Activated CD8-positive, alpha-beta memory T cell treated with anti-CD3 and anti-CD28 coated beads, Interleukin-2, amount 10 ng/mL, durations not matched to agents 7 days and 5 days (primary cell): Measurements from ENCODE around the gene NHLRC1. TPM values are rescaled to one million over a fixed set of nuclear protein-coding genes. Genes with fewer than 3 reads are reported as not detected.
A peak's percentile ranks its signal among the peaks of the same experiment; 100 is the strongest.

ENCODE experiments used
- ATAC-seq: fragments of 150-1000 bp; cut with Tn5 transposase; one replicate; pipeline ENCODE4 v1.10.0; 2021; ENCODE audit warnings: moderate library complexity
- CTCF ChIA-PET: fragments of 350-600 bp; sonication (Branson Sonifier 250); formaldehyde crosslinking; loops from one replicate; lab custom pipeline; 2021; ENCODE audit warnings: antibody characterized with exemption; lab: Charles Lee
- DNase-seq: peaks from one replicate; pipeline ENCODE4 v3.0.0-alpha.2; 2020
- H3K27ac Mint-ChIP-seq: one replicate; pipeline ENCODE4 v1.8.0; 2021; ENCODE audit warnings: mild to moderate bottlenecking, mixed read lengths
- H3K27me3 Mint-ChIP-seq: one replicate; pipeline ENCODE4 v1.8.0; 2021; ENCODE audit warnings: mixed read lengths
- H3K36me3 Mint-ChIP-seq: one replicate; pipeline ENCODE4 v1.8.0; 2021; ENCODE audit warnings: mild to moderate bottlenecking, mixed read lengths
- H3K4me1 Mint-ChIP-seq: one replicate; pipeline ENCODE4 v1.8.0; 2021; ENCODE audit warnings: mixed read lengths
- H3K4me3 Mint-ChIP-seq: one replicate; pipeline ENCODE4 v1.8.0; 2021; ENCODE audit warnings: mild to moderate bottlenecking, moderate library complexity, mixed read lengths
- H3K9me3 Mint-ChIP-seq: one replicate; pipeline ENCODE4 v1.8.0; 2022; ENCODE audit warnings: low read depth, mixed read lengths
- total RNA-seq, 2 experiments: library from RNA; stranded (reverse); gene quantifications; one replicate each; pipeline ENCODE4 v1.2.3, GENCODE V29; 2021

NHLRC1 gene
- under 1 TPM in 1 of 2 experiments, not detected in 1; 0.30 TPM for total RNA-seq

DNA sequence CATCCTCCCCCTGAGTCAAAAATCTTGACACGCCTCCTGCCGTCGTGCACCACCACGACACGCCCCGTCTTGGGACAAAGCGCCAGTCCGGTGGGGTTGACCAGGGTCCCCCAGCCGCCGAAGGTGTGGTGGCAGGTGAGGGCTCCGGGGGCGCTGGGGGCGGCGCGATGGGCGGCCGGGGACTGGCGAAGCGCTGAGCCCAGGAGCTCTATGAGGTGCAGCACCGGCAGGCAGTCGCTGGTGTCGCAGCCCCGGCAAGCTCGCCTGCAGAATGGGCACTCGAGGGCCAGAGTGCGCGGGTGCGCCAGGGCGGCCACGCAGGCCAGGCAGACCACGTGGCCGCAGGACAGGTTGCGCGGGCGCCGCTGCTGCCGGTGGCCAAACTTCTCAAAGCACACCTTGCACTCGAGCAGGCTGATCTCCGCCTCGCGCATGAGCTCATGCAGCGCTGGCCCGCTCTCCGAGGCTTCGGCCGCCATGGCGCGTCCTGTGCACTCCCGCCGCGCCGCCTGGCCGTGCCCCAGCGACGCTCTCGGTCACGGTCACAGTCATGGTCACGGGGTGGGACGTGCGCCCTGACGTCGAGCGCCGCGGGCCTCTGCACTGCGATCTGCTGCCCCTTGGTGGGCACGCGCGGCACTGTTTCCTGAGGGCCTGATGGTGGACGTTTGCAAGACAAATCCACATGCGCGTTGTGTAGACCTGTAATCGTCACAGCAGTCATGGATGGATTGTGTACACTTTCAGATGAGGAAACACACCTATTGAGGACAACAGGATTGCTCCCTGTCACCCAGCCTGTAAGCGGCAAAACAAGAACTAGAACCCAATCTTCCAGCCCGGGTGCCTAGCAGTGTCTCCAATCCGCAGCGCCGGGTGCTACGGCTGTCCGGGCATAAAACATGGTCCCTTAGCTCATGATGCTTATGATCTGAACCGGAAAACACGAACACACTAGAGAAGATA lies at the start of gene NHLRC1:
TSS of gene NHLRC1 (minus strand) at position 550 of the 966 bp plus-strand sequence. CDS start at position 479, 71 bp downstream.
- no peaks in the 10 kb centered on the region for H3K36me3 Mint-ChIP-seq
- H3K27me3 Mint-ChIP-seq = peaks cover 67% of the 10 kb centered on the region
- peak within 1 kb of the TSS; percentile 64 for H3K4me3 Mint-ChIP-seq
- peaks cover 11% of the 10 kb centered on the region for H3K4me1 Mint-ChIP-seq
- peak; percentile 83 for DNase-seq
- no peaks in the 10 kb centered on the region for H3K9me3 Mint-ChIP-seq
- no peak within 1 kb of the TSS for H3K27ac Mint-ChIP-seq
- CTCF ChIA-PET = interaction anchor here (0.6 to 1.5 kb wide), 4 partner anchors 8 to 381 kb away, joined by 3 to 4 read pairs (median 4); no protein-coding TSS in a partner anchor
- ATAC-seq = peak; percentile 98

DNA sequence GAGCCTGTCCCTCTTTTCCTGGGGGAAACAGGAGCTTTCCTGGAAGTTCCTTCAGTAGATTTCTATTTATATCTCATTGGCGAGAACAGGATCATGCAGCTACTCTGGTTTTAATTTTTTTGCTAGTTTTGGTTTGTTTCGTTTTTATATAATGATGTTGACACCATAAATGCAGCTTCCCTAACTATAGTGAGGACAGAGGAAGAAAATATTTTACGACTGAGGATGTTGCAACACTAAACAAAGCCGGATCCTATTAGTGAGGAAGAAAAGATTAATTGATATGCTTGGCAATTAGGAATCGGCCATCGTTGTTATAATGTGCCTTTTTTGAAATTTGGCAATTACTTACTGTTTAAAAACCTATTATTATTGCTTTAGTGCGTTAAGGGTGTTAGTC lies 49.4 kb upstream of the NHLRC1 start:
- Mint-ChIP-seq H3K27ac (no peak overlapping the region), H3K4me1 (no peaks in the 10 kb centered on the region)

DNA sequence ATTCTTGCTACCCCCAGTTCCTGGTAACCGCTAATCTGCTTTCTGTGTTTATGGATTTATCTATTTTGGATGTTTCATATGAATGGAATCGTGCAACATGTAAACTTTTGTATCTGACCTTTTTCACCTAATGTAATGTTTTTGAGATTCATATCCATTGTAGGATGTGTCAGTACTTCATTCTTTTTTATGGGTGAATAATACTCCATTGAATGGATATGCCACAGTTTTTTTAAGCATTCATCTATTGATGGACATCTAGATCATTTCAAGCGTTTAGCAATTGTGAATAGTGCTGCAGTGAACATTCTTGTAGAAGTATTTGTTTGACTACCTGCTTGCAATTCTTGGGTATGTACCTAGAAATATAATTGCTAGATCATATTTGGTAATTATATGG lies 45.8 kb upstream of the NHLRC1 start:
- DNase-seq (no peak), ATAC-seq (no peak)
- H3K27ac Mint-ChIP-seq = no peak overlapping the region
- no peaks in the 10 kb centered on the region for H3K4me1 Mint-ChIP-seq
- peaks cover 3% of the 10 kb centered on the region for H3K9me3 Mint-ChIP-seq
- H3K4me3 Mint-ChIP-seq = no peak overlapping the region
- CTCF ChIA-PET = no interaction called here
- no peaks in the 10 kb centered on the region for H3K27me3 Mint-ChIP-seq
- peaks cover 16% of the 10 kb centered on the region for H3K36me3 Mint-ChIP-seq

More for the DNA sequence above, 49.4 kb upstream of the NHLRC1 start:
- H3K9me3 Mint-ChIP-seq = peaks cover 3% of the 10 kb centered on the region
- peaks cover 31% of the 10 kb centered on the region for H3K36me3 Mint-ChIP-seq
- ATAC-seq (no peak), DNase-seq (no peak)
- H3K4me3 Mint-ChIP-seq = no peak overlapping the region
- H3K27me3 Mint-ChIP-seq = no peaks in the 10 kb centered on the region
- CTCF ChIA-PET = no interaction called here

DNA sequence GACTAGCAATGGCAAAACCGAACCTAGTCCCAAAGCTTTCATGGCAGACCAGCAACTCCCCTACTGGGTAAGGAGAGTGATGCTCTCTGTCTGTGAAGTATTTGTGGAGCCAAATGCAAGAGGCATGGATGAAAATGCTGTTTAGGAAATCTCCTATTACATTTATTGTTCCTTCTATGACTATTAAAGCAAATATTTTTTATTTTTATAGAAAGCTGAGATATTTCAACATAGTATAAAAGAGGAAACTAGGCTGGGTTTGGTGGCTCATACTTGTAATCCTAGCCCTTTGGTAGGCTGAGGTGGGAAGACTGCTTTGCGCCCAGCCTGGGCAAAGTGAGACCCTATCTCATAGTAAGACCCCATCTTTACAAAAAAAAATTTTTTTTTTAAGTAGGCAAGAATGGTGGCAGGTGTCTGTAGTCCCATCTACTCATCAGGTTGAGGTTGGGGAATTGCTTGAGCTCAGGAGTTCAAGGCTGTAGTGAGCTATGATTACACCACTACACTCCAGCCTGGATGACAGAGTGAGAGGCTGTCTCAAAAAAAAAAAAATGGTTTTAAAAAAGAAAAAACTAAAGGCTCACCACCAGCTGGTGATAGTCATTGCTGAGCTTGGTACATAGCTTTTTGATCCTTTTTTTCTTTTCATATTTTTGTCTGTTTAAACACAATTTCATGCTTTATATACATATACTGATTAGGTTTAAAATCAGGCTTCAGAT lies 44.0 kb upstream of the NHLRC1 start:
- no peaks in the 10 kb centered on the region for H3K27me3 Mint-ChIP-seq
- H3K36me3 Mint-ChIP-seq = peaks cover 25% of the 10 kb centered on the region
- DNase-seq (no peak), ATAC-seq (no peak)
- CTCF ChIA-PET = interaction anchor here (0.6 kb wide), 1 partner anchor 333 kb away, joined by 4 read pairs; no protein-coding TSS in a partner anchor
- no peak overlapping the region for H3K4me3 Mint-ChIP-seq
- H3K4me1 Mint-ChIP-seq = peaks cover 2% of the 10 kb centered on the region
- peaks cover 3% of the 10 kb centered on the region for H3K9me3 Mint-ChIP-seq
- H3K27ac Mint-ChIP-seq = no peak overlapping the region

DNA sequence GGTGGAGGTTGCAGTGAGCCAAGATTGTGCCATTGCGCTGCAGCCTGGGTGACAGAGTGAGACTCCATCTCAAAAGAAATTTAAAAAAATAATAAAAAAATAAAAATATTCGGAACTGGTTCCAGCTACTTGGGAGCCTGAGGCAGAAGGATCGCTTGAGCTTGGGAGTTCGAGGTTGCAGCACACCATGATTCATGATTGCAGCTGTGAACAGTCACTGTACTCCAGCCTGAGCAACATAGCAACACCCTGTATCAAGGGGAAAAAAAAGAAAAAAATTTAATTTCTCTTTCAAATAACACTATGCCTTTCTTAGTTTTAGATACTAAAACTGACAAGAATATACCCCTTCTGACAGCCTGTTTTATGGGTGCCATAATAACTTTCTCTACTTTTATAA lies 43.3 kb upstream of the NHLRC1 start:
- peaks cover 27% of the 10 kb centered on the region for H3K36me3 Mint-ChIP-seq

DNA sequence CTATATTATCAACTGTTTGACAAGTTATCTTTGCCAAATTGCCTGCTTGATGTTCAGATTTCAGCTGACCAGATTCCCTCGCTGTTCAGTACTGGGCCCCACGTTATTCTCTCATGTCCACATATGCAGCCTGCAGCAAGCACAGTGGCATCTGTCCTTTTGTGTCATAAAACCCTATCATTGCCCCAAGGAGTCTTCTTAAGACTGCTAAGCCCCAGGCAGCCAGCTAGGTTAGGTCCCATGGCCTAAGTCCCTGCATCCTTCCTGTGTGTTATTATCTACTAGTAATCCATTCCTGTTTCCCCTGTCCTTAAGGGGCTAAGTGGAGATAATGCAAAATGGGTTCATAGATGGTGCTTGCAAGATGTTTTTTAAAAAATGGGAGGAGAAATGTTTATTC lies 39.9 kb upstream of the NHLRC1 start:
- CTCF ChIA-PET = no interaction called here
- Mint-ChIP-seq H3K27ac (no peak overlapping the region), H3K36me3 (peaks cover 21% of the 10 kb centered on the region), H3K9me3 (no peaks in the 10 kb centered on the region), H3K4me3 (no peak overlapping the region), H3K4me1 (peaks cover 13% of the 10 kb centered on the region), H3K27me3 (no peaks in the 10 kb centered on the region)
- DNase-seq = no peak
- no peak for ATAC-seq

More for the DNA sequence above, 43.3 kb upstream of the NHLRC1 start:
- DNase-seq (no peak), ATAC-seq (no peak)
- H3K27me3 Mint-ChIP-seq = no peaks in the 10 kb centered on the region
- peaks cover 9% of the 10 kb centered on the region for H3K4me1 Mint-ChIP-seq
- H3K9me3 Mint-ChIP-seq = peaks cover 3% of the 10 kb centered on the region
- no peak overlapping the region for H3K4me3 Mint-ChIP-seq
- no peak overlapping the region for H3K27ac Mint-ChIP-seq
- CTCF ChIA-PET = interaction anchor here (0.6 kb wide), 1 partner anchor 333 kb away, joined by 4 read pairs; no protein-coding TSS in a partner anchor

DNA sequence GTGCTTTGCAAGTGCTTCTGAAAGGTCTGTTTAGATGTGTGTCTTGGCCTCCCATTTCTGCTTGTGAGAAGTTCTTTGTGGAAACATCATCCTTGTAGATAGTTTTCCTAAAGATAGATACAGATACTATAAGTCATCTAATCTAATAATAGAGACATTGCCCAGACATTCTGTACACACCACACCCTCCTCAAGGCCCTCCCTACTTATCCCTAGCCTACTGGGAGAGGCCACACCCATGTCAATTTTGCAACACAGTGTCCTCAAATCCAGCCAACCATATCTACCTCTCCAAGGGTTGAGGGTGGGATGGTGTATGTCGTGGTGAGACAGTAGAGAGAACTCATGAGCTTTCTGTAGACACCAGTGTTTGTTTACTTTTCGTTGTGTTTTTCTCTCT lies 39.0 kb upstream of the NHLRC1 start:
- peaks cover 21% of the 10 kb centered on the region for H3K36me3 Mint-ChIP-seq
- H3K4me1 Mint-ChIP-seq = peaks cover 13% of the 10 kb centered on the region
- DNase-seq (no peak), ATAC-seq (no peak)
- no peak overlapping the region for H3K4me3 Mint-ChIP-seq
- CTCF ChIA-PET = no interaction called here
- no peaks in the 10 kb centered on the region for H3K27me3 Mint-ChIP-seq
- H3K27ac Mint-ChIP-seq = no peak overlapping the region
- H3K9me3 Mint-ChIP-seq = no peaks in the 10 kb centered on the region

DNA sequence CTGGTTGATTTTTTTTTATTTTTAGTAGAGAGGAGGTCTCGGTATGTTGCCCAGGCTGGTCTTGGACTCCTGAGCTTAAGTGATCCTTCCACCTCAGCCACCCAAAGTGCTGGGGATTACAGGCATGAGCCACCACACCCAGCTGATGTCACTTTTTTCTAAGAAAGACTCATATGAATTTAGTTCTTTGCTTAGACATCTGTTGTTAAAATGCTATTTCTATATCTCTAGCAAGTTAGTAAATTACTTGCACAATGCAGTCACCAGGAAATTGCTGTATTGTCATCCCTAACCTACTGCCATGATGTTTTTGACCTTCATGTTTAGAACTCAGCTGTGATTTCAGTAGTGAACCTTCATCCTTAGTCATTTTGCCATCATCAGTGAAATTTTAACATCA lies 38.4 kb upstream of the NHLRC1 start:
- ATAC-seq (no peak), DNase-seq (no peak)
- Mint-ChIP-seq H3K4me3 (no peak overlapping the region), H3K4me1 (peaks cover 18% of the 10 kb centered on the region), H3K9me3 (no peaks in the 10 kb centered on the region), H3K36me3 (peaks cover 21% of the 10 kb centered on the region), H3K27ac (no peak overlapping the region), H3K27me3 (no peaks in the 10 kb centered on the region)
- CTCF ChIA-PET = no interaction called here

DNA sequence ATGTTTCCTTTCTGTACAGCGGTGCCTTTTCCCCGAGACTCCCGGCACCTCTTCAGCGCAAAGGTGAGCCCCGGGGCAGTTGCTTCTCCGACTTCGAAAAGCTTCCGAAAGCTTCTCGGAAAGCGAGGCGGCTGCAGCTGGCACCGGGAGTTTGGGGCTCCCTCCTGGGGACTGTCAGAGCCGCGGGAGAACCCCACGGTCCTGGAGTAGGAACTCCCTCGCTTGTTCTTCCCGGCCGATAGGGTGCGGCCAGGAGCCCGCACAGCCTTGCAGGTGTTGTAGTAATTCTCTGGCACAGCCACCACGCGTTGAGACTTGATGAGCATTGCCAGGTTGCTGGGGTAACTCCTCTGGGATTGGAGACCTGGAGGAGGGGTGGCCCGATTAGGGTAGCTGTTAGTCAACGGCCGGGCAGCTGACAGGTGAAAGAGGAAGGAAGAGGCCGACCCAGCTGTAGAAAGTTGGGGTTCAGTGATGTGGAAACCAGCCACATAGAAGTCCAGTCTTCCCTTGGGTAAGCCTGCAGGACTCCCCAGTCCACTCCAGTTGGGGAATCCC lies 33.5 kb upstream of the NHLRC1 start:
- CTCF ChIA-PET = no interaction called here
- ATAC-seq (peak; percentile 2), DNase-seq (peak; percentile 63)
- Mint-ChIP-seq H3K27ac (peak overlapping the region; percentile 72), H3K9me3 (no peaks in the 10 kb centered on the region), H3K36me3 (peaks cover 10% of the 10 kb centered on the region), H3K4me1 (peaks cover 35% of the 10 kb centered on the region), H3K27me3 (no peaks in the 10 kb centered on the region), H3K4me3 (peak overlapping the region; percentile 93)

DNA sequence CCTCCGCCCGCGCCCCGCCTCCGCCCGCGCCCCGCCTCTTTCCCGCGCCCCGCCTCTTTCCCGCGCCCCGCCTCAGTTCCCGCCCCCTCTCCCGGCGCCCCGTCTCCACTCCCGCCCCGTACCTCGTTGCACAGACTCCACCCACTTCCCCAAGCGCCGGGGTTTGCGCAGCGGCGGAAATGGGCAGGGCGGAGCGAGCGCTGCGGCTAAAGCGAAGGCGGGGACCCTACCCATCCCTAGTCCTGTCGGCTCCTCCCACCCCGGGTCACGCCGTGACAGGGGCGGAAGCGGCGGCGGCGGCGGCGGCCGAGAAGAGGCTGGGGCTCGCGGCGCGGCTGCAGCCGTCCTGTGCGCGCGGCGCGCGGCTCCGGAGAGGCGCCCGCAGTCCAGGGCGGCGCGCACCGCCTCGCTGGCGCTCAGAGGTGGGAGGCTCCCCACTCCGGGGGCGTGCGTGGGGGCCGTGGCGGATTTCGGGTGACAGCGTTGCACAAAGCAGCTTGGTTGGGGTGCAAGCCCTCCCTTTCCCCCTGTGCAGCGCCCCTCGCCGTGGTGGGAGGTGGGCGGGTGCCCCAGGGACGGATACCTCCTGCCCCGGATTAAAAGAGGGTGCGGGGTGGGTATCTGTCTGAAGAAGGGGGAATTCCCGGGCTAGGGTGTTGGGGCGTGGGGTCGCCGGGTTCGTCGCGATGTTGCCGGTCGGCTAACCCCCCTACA lies 32.8 kb upstream of the NHLRC1 start, which contains the start of gene KDM1B:
TSS of gene KDM1B (plus strand) at position 273 of the 714 bp plus-strand sequence. CDS start 4,474 bp downstream, outside the sequence.
- Mint-ChIP-seq H3K4me1 (peaks cover 32% of the 10 kb centered on the region), H3K9me3 (no peaks in the 10 kb centered on the region), H3K36me3 (peaks cover 10% of the 10 kb centered on the region), H3K4me3 (peak within 1 kb of the TSS; percentile 93), H3K27ac (peak within 1 kb of the TSS; percentile 93), H3K27me3 (no peaks in the 10 kb centered on the region)
- DNase-seq (peak; percentile 99), ATAC-seq (peak; percentile 95)
- CTCF ChIA-PET = interaction anchor here (0.8 kb wide), 1 partner anchor 165 kb away, joined by 4 read pairs; no protein-coding TSS in a partner anchor

DNA sequence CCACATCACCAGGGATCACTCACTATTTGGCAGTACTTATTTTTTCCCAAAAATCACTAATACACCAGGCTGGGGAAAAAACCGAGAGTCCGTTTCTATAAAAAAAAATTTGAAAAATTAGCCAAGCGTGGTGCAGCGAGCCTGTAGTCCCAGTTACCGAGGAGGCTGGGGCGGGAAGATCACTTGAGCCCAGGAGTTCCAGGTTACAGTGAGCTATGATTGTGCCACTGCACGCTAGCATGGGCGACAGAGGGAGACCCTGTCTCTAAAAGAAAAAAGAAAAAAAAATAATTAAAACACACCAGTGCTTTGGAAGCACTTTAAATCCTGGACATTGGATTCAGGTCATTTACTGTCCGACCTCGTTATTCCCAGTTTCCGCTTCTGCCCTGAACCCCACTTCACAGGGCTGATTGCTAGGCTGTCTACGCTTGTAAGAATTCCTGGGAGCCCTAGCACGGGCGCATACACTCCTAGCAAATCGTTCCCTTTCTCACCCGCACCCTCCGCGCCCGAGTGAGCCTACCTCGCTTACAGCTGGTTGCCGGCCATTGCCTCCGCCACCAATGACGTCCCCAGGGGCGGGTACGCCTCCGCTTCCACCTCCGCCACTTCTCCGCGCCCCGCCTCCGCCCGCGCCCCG lies 32.2 kb upstream of the NHLRC1 start, which contains the start of gene TPMT:
TSS of gene TPMT (minus strand) at position 571 of the 643 bp plus-strand sequence. CDS start 5,950 bp downstream, outside the sequence.
- Mint-ChIP-seq H3K9me3 (no peaks in the 10 kb centered on the region), H3K36me3 (peaks cover 6% of the 10 kb centered on the region), H3K27ac (peak within 1 kb of the TSS; percentile 93), H3K4me1 (peaks cover 29% of the 10 kb centered on the region), H3K27me3 (no peaks in the 10 kb centered on the region), H3K4me3 (peak within 1 kb of the TSS; percentile 93)
- peak; percentile 79 for ATAC-seq
- DNase-seq = peak; percentile 42
- CTCF ChIA-PET = interaction anchor here (0.8 kb wide), 1 partner anchor 164 kb away, joined by 4 read pairs; no protein-coding TSS in a partner anchor

DNA sequence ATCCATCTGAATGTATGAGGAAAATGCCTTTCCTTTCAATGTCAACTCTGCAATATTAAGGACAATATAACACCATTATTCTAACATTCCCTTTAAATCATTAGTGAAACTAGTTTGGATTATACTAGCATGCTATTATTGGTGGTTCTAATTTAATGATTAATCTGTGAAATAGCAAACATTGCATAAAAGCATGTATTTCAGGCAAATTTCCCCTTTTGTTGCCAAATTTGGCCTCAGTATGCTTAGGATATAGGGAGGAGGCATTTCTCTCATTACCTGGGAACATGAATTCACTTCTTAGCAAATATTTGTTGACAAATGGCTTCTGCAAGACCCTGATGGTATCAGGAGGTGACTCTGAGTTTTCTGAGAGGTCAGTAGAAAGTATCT lies 30.8 kb upstream of the NHLRC1 start:
- no peaks in the 10 kb centered on the region for H3K27me3 Mint-ChIP-seq

More for the DNA sequence above, 30.8 kb upstream of the NHLRC1 start:
- CTCF ChIA-PET = no interaction called here
- Mint-ChIP-seq H3K4me1 (peaks cover 29% of the 10 kb centered on the region), H3K27ac (peak overlapping the region; percentile 58), H3K9me3 (no peaks in the 10 kb centered on the region), H3K4me3 (no peak overlapping the region), H3K36me3 (peaks cover 5% of the 10 kb centered on the region)
- ATAC-seq = no peak
- DNase-seq = no peak
